HG03439 (cell line): ENCODE data around the gene DYSF.

Experiments used
- ATAC-seq: cut with Tn5 transposase; IDR thresholded peaks from one replicate; pipeline ENCODE4 v1.9.1; 2021; ENCODE audit warnings: mild to moderate bottlenecking, moderate library complexity; ENCODE audit not compliant: unreplicated experiment

DYSF gene

GRCh38 chr2:71563872-71564271 lies 110.5 kb downstream of the DYSF start:
- no peak for ATAC-seq

GRCh38 chr2:71564361-71564760 lies 111.0 kb downstream of the DYSF start:
- ATAC-seq, result no peak

- no peak for ATAC-seq
These were observed 111.4 kb downstream of the DYSF start for GRCh38 chr2:71564790-71565189.

GRCh38 chr2:71566372-71566771 lies 113.0 kb downstream of the DYSF start:
- ATAC-seq, result no peak

- no peak for ATAC-seq
These were observed 114.3 kb downstream of the DYSF start for GRCh38 chr2:71567625-71568024.

- no peak for ATAC-seq
These were observed 114.7 kb downstream of the DYSF start for GRCh38 chr2:71568103-71568502.

GRCh38 chr2:71570511-71570910 lies 117.2 kb downstream of the DYSF start:
- no peak for ATAC-seq

GRCh38 chr2:71570951-71571460 lies 117.6 kb downstream of the DYSF start:
- ATAC-seq, result no peak

- ATAC-seq, result no peak
These were observed 118.6 kb downstream of the DYSF start for GRCh38 chr2:71571945-71572344.

- ATAC-seq, result no peak
These were observed 122.6 kb downstream of the DYSF start for GRCh38 chr2:71575966-71576365.

GRCh38 chr2:71576541-71576940 lies 123.2 kb downstream of the DYSF start:
- no peak for ATAC-seq

GRCh38 chr2:71577209-71577608 lies 123.8 kb downstream of the DYSF start:
- no peak for ATAC-seq

GRCh38 chr2:71578767-71579342 lies 125.5 kb downstream of the DYSF start:
- ATAC-seq, result no peak

- no peak for ATAC-seq
These were observed 127.7 kb downstream of the DYSF start for GRCh38 chr2:71581026-71581425.

GRCh38 chr2:71583876-71584275 lies 130.5 kb downstream of the DYSF start:
- no peak for ATAC-seq

- ATAC-seq, result no peak
These were observed 133.1 kb downstream of the DYSF start for GRCh38 chr2:71586471-71586870.

- ATAC-seq, result no peak
These were observed 134.2 kb downstream of the DYSF start for GRCh38 chr2:71587509-71588073.

- no peak for ATAC-seq
These were observed 135.3 kb downstream of the DYSF start for GRCh38 chr2:71588497-71589170.

GRCh38 chr2:71589763-71590162 lies 136.4 kb downstream of the DYSF start:
- ATAC-seq, result no peak

- ATAC-seq, result no peak
These were observed 137.7 kb downstream of the DYSF start for GRCh38 chr2:71591044-71591443.

GRCh38 chr2:71592181-71592711 lies 138.9 kb downstream of the DYSF start:
- ATAC-seq, result no peak

- no peak for ATAC-seq
These were observed 142.2 kb downstream of the DYSF start for GRCh38 chr2:71595569-71595968.
